Esophagus squamous epithelium (tissue), 5 donors: ENCODE results near the gene SOCS2. TPM values are rescaled to one million over a fixed set of nuclear protein-coding genes. Genes with fewer than 3 reads are reported as not detected.
A peak's percentile ranks its signal among the peaks of the same experiment; 100 is the strongest.

Experiments
- DNase-seq: peaks from one replicate; lab custom pipeline; 2025; lab: John Stamatoyannopoulos, UW
- H3K27ac ChIP-seq, 4 donors: fragments of 200-600 bp; sonication (generic); one replicate each; pipeline ENCODE4 v1.5.1; 2016 to 2019; ENCODE audit warnings: mild to moderate bottlenecking in 1 of 4
- H3K27me3 ChIP-seq, 4 donors: fragments of 200-600 bp; sonication (generic); 1 replicate in 3 of 4; 2 replicates in 1 of 4; pipeline versions ENCODE4 v1.5.1 to v1.6.0; 2017 to 2021; ENCODE audit warnings: antibody characterized with exemption in 1 of 4
- H3K36me3 ChIP-seq, 3 donors: fragments of 200-600 bp; sonication (generic); one replicate each; pipeline ENCODE4 v1.5.1; 2016 to 2019
- H3K4me1 ChIP-seq, 3 donors: fragments of 200-600 bp; sonication (generic); one replicate each; pipeline ENCODE4 v1.5.1; 2017 to 2019
- H3K4me3 ChIP-seq, 4 donors: fragments of 200-600 bp; sonication (generic); 1 replicate in 3 of 4; 2 replicates in 1 of 4; pipeline ENCODE4 v1.5.1; 2016 to 2019; ENCODE audit warnings: mild to moderate bottlenecking in 2 of 4, moderate library complexity in 1 of 4
- H3K9me3 ChIP-seq, 3 donors: fragments of 200-600 bp; sonication (generic); one replicate each; pipeline ENCODE4 v1.5.1; 2016 to 2019
- POLR2A ChIP-seq, 4 donors: fragments of 450-650 bp; IDR thresholded peaks; one replicate each; pipeline ENCODE4 v1.6.1; 2017; ENCODE audit warnings: antibody characterized with exemption in 4 of 4, mild to moderate bottlenecking in 4 of 4, moderate library complexity in 3 of 4
- WGBS, 2 donors: methylation state at CpG; one replicate each; pipeline ENCODE4 v1.1.5; 2018; 5-methylcytosine and 5-hydroxymethylcytosine counted together
- intact Hi-C: fragments of 100-400 bp; cut with DNase I; formaldehyde crosslinking; loops from one replicate; pipeline ENCODE4 v1.15.0; 2022
- total RNA-seq, 4 donors: library from RNA; depleted of rRNA; stranded (reverse); fragments of >200 nt; gene quantifications; one replicate each; pipeline ENCODE4 v1.1.0, GENCODE V29; 2016
- TF ChIP-seq, protein P1 (sequence below), 6 experiments: fragments of 450-650 bp in 4 of 6; fragments of 200-600 bp in 2 of 6; sonication (generic) in 2 of 6; IDR thresholded peaks; one replicate each; pipeline ENCODE4 v1.5.1; 2016 to 2019; ENCODE audit warnings: antibody characterized with exemption in 6 of 6, mild to moderate bottlenecking in 4 of 6, moderate library complexity in 4 of 6
- donor health status: DM: yes; HTN: yes; CAD: no.

The SOCS2 gene, protein sequence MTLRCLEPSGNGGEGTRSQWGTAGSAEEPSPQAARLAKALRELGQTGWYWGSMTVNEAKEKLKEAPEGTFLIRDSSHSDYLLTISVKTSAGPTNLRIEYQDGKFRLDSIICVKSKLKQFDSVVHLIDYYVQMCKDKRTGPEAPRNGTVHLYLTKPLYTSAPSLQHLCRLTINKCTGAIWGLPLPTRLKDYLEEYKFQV
- 10 to 100 TPM in 2 of 4 donors, 1 to 10 TPM in 2; 3.4 to 18.5 (median 9.8) TPM for total RNA-seq

DNA sequence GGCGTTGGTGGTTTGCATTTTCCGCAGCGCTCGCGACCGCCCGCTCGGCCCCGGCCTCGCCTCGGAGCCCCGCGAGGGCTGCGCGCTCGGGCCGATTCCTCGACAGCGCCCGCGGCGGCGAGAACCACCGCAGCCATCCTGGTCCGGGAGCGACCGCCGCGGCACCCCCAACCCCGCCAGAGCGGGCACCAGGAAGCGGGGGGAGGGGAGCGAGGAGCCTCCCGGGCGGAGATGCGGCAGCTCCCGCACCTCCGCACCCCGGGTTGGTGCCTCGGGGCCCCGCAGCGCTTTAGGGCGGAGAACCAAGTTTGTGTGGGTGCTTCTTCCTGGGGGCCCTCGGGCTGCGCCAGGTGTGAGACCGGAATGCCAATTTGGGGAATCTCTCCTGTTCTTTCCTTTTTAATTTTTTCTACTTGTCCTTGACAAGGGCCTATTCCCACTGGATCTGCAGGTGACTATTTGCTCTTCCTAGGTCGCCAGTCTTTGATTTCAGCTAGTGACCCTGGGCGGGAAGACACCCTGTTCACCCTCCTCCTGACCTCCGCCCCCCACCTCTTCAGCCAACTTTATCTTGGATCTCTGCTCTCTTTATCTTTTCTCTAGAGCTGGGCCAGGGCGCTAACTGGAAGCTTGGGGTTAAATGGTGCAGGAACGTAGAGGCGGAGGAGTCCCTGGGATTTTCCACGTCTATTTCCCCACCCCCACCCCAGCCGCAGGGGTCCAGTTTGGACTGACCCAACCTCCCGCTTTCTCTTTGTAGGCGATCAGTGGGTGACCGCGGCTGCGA is at the start of gene SOCS2:
TSS of gene SOCS2 (plus strand) at position 751 of the 787 bp plus-strand sequence. CDS start 223 bp downstream, outside the sequence.
- WGBS, 2 donors = 1% methylated on average over 18 to 26 of the region's 59 CpGs
- H3K36me3 ChIP-seq = peaks cover 0 to 18% (median 0%) of the 10 kb centered on the region in 3 donors
- H3K4me3 ChIP-seq = peak within 1 kb of the TSS; percentile 65 to 86 (median 78)
- peaks cover 12 to 70% (median 18%) of the 10 kb centered on the region in 3 donors for H3K4me1 ChIP-seq
- peaks cover 0 to 34% (median 0%) of the 10 kb centered on the region in 4 donors for H3K27me3 ChIP-seq
- intact Hi-C loops = loop anchor here (10.0 kb wide), 1 partner anchor 173 kb away; no protein-coding TSS in a partner anchor
- DNase-seq = no peak
- no peak for TF ChIP-seq POLR2A (IDR thresholded peaks at IDR 0.05)
- TF ChIP-seq, protein P1, sequence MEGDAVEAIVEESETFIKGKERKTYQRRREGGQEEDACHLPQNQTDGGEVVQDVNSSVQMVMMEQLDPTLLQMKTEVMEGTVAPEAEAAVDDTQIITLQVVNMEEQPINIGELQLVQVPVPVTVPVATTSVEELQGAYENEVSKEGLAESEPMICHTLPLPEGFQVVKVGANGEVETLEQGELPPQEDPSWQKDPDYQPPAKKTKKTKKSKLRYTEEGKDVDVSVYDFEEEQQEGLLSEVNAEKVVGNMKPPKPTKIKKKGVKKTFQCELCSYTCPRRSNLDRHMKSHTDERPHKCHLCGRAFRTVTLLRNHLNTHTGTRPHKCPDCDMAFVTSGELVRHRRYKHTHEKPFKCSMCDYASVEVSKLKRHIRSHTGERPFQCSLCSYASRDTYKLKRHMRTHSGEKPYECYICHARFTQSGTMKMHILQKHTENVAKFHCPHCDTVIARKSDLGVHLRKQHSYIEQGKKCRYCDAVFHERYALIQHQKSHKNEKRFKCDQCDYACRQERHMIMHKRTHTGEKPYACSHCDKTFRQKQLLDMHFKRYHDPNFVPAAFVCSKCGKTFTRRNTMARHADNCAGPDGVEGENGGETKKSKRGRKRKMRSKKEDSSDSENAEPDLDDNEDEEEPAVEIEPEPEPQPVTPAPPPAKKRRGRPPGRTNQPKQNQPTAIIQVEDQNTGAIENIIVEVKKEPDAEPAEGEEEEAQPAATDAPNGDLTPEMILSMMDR (IDR thresholded peaks at IDR 0.05) = no peak
- no peaks in the 10 kb centered on the region for H3K9me3 ChIP-seq
- H3K27ac ChIP-seq = peak within 1 kb of the TSS; percentile 82 to 96 (median 93)

DNA sequence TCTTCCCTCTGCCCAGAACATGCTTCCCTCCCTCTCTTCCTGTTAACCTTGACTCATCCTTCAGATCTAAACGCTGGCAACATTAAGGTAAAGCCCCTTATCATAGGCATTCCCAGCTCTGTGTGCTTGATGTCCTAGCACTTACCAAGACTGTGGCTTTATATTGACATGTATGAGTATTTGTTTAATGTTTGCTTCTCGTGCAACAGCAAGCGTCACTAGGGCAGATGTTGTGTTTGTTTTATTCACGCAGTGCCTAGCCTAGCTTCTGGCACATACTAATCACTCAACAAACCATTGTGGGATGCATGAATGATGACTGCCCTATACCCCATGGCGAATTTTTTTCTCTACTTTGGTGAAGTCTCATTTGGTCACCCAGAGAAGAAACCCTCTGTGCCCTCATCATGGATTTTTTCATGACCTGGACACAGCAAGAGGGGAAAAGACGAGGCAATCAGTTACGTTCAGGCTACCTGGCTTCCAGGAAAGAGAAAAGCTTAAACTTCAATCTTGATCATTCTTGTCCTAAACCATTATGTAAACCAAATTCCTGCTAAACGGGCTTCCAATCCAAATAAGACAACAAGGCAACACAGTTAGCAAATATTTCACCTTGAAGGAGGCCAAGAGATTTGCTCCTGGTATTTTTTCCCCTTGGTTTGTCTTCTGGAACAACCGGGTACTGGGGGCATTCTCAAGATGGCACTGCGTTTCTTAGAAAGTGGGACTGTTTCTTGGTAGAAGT is 47.9 kb upstream of the SOCS2 start:
- no peak for DNase-seq
- intact Hi-C loops = no loop called here
- Histone ChIP-seq H3K27ac (no peak overlapping the region), H3K4me1 (no peaks in the 10 kb centered on the region), H3K9me3 (no peaks in the 10 kb centered on the region), H3K36me3 (no peaks in the 10 kb centered on the region), H3K4me3 (no peak overlapping the region), H3K27me3 (no peaks in the 10 kb centered on the region)
- WGBS, 2 donors = 60 to 64% methylated on average over 8 to 10 of the region's 10 CpGs
- TF ChIP-seq POLR2A (IDR thresholded peaks at IDR 0.05) = no peak
- TF ChIP-seq, protein P1 (IDR thresholded peaks at IDR 0.05) = no peak

DNA sequence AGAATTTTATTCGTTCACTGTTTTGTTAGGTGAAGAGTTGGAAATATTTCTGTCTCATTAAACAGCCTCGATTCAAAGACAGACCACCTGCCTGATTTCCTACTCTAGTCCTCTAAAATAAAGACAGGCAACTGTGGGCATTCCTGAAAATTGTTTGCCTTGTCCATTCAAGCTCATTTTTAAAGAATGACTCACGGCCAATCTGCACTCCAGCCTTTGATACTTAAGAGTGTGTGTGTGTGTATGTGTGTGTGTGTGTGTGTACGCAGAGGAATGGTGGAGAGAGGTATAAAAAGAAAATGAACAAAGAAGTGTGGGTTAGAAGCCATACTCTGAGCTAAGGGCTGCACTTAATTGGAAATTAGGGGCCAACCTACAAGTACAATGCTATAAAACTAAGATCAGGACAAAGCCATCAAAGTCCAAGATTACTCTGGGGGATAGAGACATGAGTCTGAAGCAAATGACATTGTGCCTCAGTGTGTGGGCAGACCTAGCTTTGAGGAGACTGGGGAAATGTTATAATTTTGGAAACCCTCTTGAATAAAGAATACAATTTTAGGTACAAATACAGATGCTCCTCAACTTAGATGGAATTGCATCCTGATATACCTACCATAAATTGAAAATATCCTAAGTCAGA is 45.6 kb upstream of the SOCS2 start:
- Histone ChIP-seq H3K27ac (no peak overlapping the region), H3K36me3 (no peaks in the 10 kb centered on the region), H3K4me1 (no peaks in the 10 kb centered on the region), H3K9me3 (no peaks in the 10 kb centered on the region), H3K27me3 (no peaks in the 10 kb centered on the region), H3K4me3 (no peak overlapping the region)
- WGBS, 2 donors = 55 to 64% methylated on average over 3 to 4 of the region's 4 CpGs
- intact Hi-C loops = no loop called here
- TF ChIP-seq, protein P1 (IDR thresholded peaks at IDR 0.05) = no peak
- no peak for TF ChIP-seq POLR2A (IDR thresholded peaks at IDR 0.05)
- no peak for DNase-seq

DNA sequence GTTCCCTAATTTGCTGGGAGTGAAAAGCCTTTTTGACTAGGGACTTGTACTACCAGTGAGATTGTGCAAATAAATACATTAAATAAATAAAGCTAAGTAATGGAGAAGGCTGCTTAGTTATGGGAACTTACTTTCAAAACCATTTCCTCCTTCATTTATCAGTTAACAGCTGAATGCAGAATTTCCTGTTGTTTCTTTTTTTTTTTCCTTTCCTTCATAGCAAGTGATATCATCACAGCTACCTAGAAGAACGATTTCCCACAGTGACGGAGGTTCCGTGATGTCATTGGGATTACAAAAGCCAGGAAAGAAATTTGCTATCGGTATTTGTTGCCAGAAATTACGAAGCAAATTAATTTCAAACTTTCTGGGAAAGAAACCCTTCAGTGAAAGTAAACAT is 42.1 kb upstream of the SOCS2 start:
- intact Hi-C loops = no loop called here
- no peak overlapping the region for H3K4me3 ChIP-seq
- H3K27ac ChIP-seq = no peak overlapping the region

More for the DNA sequence above, 42.1 kb upstream of the SOCS2 start:
- 31 to 52% methylated on average over 5 of the region's 5 CpGs for WGBS, 2 donors
- DNase-seq = no peak
- Histone ChIP-seq H3K9me3 (no peaks in the 10 kb centered on the region), H3K4me1 (no peaks in the 10 kb centered on the region), H3K27me3 (no peaks in the 10 kb centered on the region), H3K36me3 (no peaks in the 10 kb centered on the region)
- TF ChIP-seq, protein P1 (IDR thresholded peaks at IDR 0.05) = no peak
- no peak for TF ChIP-seq POLR2A (IDR thresholded peaks at IDR 0.05)
